B cell (primary cell): ENCODE data around the gene RTN4. TPM values are rescaled to one million over a fixed set of nuclear protein-coding genes. Genes with fewer than 3 reads are reported as not detected.

Experiments used
- ATAC-seq: fragments of 200-7000 bp; cut with Tn5 transposase; one replicate; pipeline ENCODE4 v1.10.0; 2021; ENCODE audit warnings: low read depth, mild to moderate bottlenecking, moderate number of reproducible peaks, moderate library complexity
- CTCF ChIA-PET: fragments of 350-600 bp; sonication (Branson Sonifier 250); formaldehyde crosslinking; loops from one replicate; lab custom pipeline; 2021; ENCODE audit warnings: antibody characterized with exemption, inconsistent platforms; lab: Charles Lee
- POLR2A ChIA-PET: fragments of 350-600 bp; sonication (Branson Sonifier 250); formaldehyde crosslinking; loops from one replicate; lab custom pipeline; 2021; ENCODE audit warnings: antibody characterized with exemption; lab: Charles Lee
- DNase-seq: peaks from one replicate; pipeline ENCODE4 v3.0.0; 2013
- H2AFZ ChIP-seq: 2 replicates; pipeline ENCODE4 v1.6.1; 2012; ENCODE audit warnings: mild to moderate bottlenecking, low read depth, low read length; ENCODE audit not compliant: insufficient read depth, poor library complexity, severe bottlenecking
- H3K27ac ChIP-seq, 2 donors: 1 replicate in 1 of 2; 2 replicates in 1 of 2; pipeline ENCODE4 v1.5.1; 2012 to 2013; ENCODE audit warnings: low read length in 2 of 2, mild to moderate bottlenecking in 2 of 2, moderate library complexity in 1 of 2
- H3K27me3 ChIP-seq, 4 experiments: fragments of 200-600 bp in 1 of 4; sonication (generic) in 1 of 4; replicated peaks in 1 of 4; 1 replicate in 2 of 4; 2 replicates in 2 of 4; pipeline versions ENCODE4 v1.6.1 to v1.7.0; 2013 to 2016; ENCODE audit warnings: low read length in 3 of 4, mild to moderate bottlenecking in 2 of 4, mixed read lengths in 1 of 4, moderate library complexity in 1 of 4; ENCODE audit not compliant: insufficient read depth in 4 of 4, control insufficient read depth in 3 of 4; ENCODE audit errors: control extremely low read depth in 1 of 4
- H3K36me3 ChIP-seq, 2 experiments: replicated peaks in 1 of 2; 1 replicate in 1 of 2; 2 replicates in 1 of 2; pipeline versions ENCODE4 v1.6.1 to v1.7.1; 2013; ENCODE audit warnings: low read length in 1 of 2; ENCODE audit not compliant: insufficient read depth in 2 of 2, control insufficient read depth in 1 of 2; ENCODE audit errors: control extremely low read depth in 1 of 2, extremely low read depth in 1 of 2
- H3K4me1 ChIP-seq, 2 donors: fragments of 200-600 bp in 1 of 2; sonication (generic) in 1 of 2; 1 replicate in 1 of 2; 2 replicates in 1 of 2; pipeline versions ENCODE4 v1.5.1 to v1.6.1; 2013 to 2017; ENCODE audit warnings: low read length in 2 of 2; ENCODE audit not compliant: control insufficient read depth in 2 of 2, insufficient read depth in 2 of 2
- H3K4me2 ChIP-seq: replicated peaks from 2 replicates; pipeline ENCODE3; 2012; ENCODE audit warnings: mild to moderate bottlenecking, low read depth, low read length; ENCODE audit not compliant: poor library complexity, severe bottlenecking
- H3K4me3 ChIP-seq, 5 experiments: fragments of 200-600 bp in 1 of 5; sonication (generic) in 1 of 5; 1 replicate in 3 of 5; 2 replicates in 2 of 5; pipeline versions ENCODE4 v1.5.1 to v1.7.0; 2011 to 2016; ENCODE audit warnings: low read length in 4 of 5, mild to moderate bottlenecking in 4 of 5, low read depth in 2 of 5, control low read depth in 1 of 5, moderate library complexity in 1 of 5; ENCODE audit not compliant: insufficient read depth in 1 of 5; ENCODE audit errors: control extremely low read depth in 1 of 5, extremely low read depth in 1 of 5
- H3K79me2 ChIP-seq: fragments of 200-600 bp; sonication (generic); one replicate; pipeline ENCODE4 v1.6.0; 2016; ENCODE audit warnings: low read length; ENCODE audit not compliant: control insufficient read depth, insufficient read depth
- H3K9ac ChIP-seq: fragments of 200-600 bp; sonication (generic); 2 replicates; pipeline ENCODE4 v1.6.1; 2017; ENCODE audit warnings: mild to moderate bottlenecking, low read length, moderate library complexity
- H3K9me3 ChIP-seq, 3 donors: one replicate each; pipeline versions ENCODE4 v1.6.1 to v1.7.1; 2013; ENCODE audit warnings: low read length in 2 of 3; ENCODE audit not compliant: control insufficient read depth in 2 of 3, insufficient read depth in 1 of 3; ENCODE audit errors: control extremely low read depth in 1 of 3
- H4K20me1 ChIP-seq: 2 replicates; pipeline ENCODE4 v1.6.0; 2012; ENCODE audit warnings: mild to moderate bottlenecking, low read length; ENCODE audit not compliant: insufficient read depth, control insufficient read depth, poor library complexity, severe bottlenecking
- H3K27ac Mint-ChIP-seq: one replicate; pipeline ENCODE4 v1.8.0; 2021; ENCODE audit warnings: mixed read lengths
- H3K27me3 Mint-ChIP-seq: one replicate; pipeline ENCODE4 v1.8.0; 2021; ENCODE audit warnings: mixed read lengths
- H3K4me1 Mint-ChIP-seq: one replicate; pipeline ENCODE4 v1.8.0; 2021; ENCODE audit warnings: mixed read lengths
- H3K4me3 Mint-ChIP-seq: one replicate; pipeline ENCODE4 v1.8.0; 2021; ENCODE audit warnings: mixed read lengths
- H3K9me3 Mint-ChIP-seq: one replicate; pipeline ENCODE4 v1.8.0; 2022; ENCODE audit warnings: mixed read lengths; ENCODE audit not compliant: insufficient read depth
- EZH2 ChIP-seq: IDR thresholded peaks from 2 replicates; pipeline ENCODE4 v1.6.1; 2012; ENCODE audit warnings: borderline replicate concordance, low read depth, mild to moderate bottlenecking, moderate library complexity, low read length; ENCODE audit not compliant: insufficient read depth, poor library complexity, severe bottlenecking
- whole genome bisulfite sequencing: methylation state at CpG from one replicate; pipeline ENCODE4 v1.1.5; 2013; ENCODE audit warnings: missing lambda C conversion rate; ENCODE audit not compliant: insufficient coverage; 5-methylcytosine and 5-hydroxymethylcytosine counted together
- intact Hi-C: fragments of 100-400 bp; cut with micrococcal nuclease; formaldehyde crosslinking; loops from one replicate; pipeline ENCODE4 v1.10.0; 2022
- polyA plus RNA-seq: library from polyadenylated mRNA; depleted of rRNA; stranded (reverse); fragments of >200 nt; gene quantifications from 2 replicates; pipeline ENCODE4 v1.2.3, GENCODE V29; 2012
- total RNA-seq, 2 donors: library from RNA; stranded (reverse); fragments of 120-200 nt in 1 of 2; gene quantifications; 1 replicate in 1 of 2; 2 replicates in 1 of 2; pipeline versions ENCODE4 v1.2.3 to v1.2.4, GENCODE V29; 2013 to 2022
- TF ChIP-seq, protein P1 (sequence below): fragments of 200-600 bp; IDR thresholded peaks from one replicate; pipeline ENCODE4 v1.8.0; 2022; ENCODE audit warnings: antibody characterized with exemption, mild to moderate bottlenecking

Gene RTN4
- total and polyA plus RNA-seq, 2 donors (not counting 1 experiment from before 2014, with no cell fraction given), result 30.8 to 65.9 TPM

DNA sequence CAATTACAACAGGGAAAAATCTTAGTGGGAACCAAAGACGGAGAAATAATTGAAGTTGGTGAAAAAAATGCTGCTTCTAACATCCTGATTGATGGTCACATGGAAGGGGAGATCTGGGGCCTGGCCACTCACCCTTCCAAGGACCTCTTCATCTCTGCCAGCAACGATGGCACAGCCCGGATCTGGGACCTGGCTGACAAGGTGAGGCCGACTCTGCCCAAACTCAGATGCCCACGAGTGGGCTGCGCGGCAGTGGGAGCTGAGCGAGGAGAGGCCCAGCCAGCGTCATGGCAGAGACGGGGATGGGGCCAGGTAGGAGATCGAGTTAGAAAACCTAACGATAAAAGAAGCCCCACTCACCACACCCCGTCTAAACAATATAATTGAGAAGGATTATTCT lies 87.7 kb downstream of the RTN4 start:
- Histone ChIP-seq H4K20me1 (no peaks in the 10 kb centered on the region), H3K9ac (no peak overlapping the region), H3K4me3 (no peak overlapping the region), H3K9me3 (peaks cover 0 to 6% (median 0%) of the 10 kb centered on the region in 3 donors), H3K36me3 (peaks cover 0 to 4% of the 10 kb centered on the region in 2 experiments), H3K27ac (no peak overlapping the region), H2AFZ (no peak overlapping the region), H3K4me1 (peaks cover 0 to 5% of the 10 kb centered on the region in 2 donors), H3K79me2 (no peaks in the 10 kb centered on the region), H3K27me3 (no peaks in the 10 kb centered on the region), H3K4me2 (no peak overlapping the region)
- Mint-ChIP-seq H3K9me3 (no peaks in the 10 kb centered on the region), H3K27me3 (no peaks in the 10 kb centered on the region), H3K27ac (no peak overlapping the region), H3K4me1 (peaks cover 15% of the 10 kb centered on the region), H3K4me3 (no peak overlapping the region)
- intact Hi-C loops, result no loop called here
- WGBS, result 98% methylated on average over 6 of the region's 13 CpGs
- ATAC-seq, result no peak
- no peak for TF ChIP-seq EZH2
- TF ChIP-seq, protein P1, sequence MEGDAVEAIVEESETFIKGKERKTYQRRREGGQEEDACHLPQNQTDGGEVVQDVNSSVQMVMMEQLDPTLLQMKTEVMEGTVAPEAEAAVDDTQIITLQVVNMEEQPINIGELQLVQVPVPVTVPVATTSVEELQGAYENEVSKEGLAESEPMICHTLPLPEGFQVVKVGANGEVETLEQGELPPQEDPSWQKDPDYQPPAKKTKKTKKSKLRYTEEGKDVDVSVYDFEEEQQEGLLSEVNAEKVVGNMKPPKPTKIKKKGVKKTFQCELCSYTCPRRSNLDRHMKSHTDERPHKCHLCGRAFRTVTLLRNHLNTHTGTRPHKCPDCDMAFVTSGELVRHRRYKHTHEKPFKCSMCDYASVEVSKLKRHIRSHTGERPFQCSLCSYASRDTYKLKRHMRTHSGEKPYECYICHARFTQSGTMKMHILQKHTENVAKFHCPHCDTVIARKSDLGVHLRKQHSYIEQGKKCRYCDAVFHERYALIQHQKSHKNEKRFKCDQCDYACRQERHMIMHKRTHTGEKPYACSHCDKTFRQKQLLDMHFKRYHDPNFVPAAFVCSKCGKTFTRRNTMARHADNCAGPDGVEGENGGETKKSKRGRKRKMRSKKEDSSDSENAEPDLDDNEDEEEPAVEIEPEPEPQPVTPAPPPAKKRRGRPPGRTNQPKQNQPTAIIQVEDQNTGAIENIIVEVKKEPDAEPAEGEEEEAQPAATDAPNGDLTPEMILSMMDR, result no peak
- DNase-seq, result no peak
- ChIA-PET POLR2A (no interaction called here), CTCF (no interaction called here)

DNA sequence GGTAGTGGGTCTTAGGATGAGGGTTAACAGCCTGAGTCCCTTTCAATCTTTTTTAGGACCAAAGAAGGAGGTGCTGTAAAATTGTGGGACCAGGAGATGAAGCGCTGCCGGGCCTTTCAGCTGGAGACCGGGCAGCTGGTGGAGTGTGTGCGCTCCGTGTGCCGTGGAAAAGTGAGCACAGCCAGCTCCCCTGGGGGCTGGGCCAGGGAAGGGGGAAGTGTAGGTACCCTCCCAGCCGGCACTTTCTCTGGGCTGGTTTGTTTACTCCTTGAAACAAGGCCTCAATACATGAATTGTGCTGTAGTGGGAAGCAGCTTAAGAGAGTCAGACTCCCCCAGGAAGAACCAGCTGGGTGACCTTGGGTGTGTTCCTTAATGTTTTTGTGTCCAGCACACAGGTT lies 90.1 kb downstream of the RTN4 start:
- Histone ChIP-seq H3K4me3 (no peak overlapping the region), H3K4me1 (no peaks in the 10 kb centered on the region), H3K27me3 (no peaks in the 10 kb centered on the region), H3K4me2 (no peak overlapping the region), H3K79me2 (no peaks in the 10 kb centered on the region), H4K20me1 (no peaks in the 10 kb centered on the region), H3K9ac (no peak overlapping the region), H3K9me3 (no peaks in the 10 kb centered on the region), H3K27ac (no peak overlapping the region), H3K36me3 (peaks cover 0 to 4% of the 10 kb centered on the region in 2 experiments), H2AFZ (no peak overlapping the region)
- no peak for DNase-seq
- Mint-ChIP-seq H3K9me3 (no peaks in the 10 kb centered on the region), H3K4me1 (no peaks in the 10 kb centered on the region), H3K27ac (no peak overlapping the region), H3K27me3 (no peaks in the 10 kb centered on the region), H3K4me3 (no peak overlapping the region)
- intact Hi-C loops, result no loop called here
- ATAC-seq, result no peak
- TF ChIP-seq, protein P1, result no peak
- no peak for TF ChIP-seq EZH2
- ChIA-PET POLR2A (no interaction called here), CTCF (no interaction called here)
- WGBS, result 85% methylated on average over 4 of the region's 7 CpGs
